Astrocyte (in vitro differentiated cells and primary cell): ENCODE results near the gene BMPR2. TPM values are rescaled to one million over a fixed set of nuclear protein-coding genes. Genes with fewer than 3 reads are reported as not detected.

ENCODE experiments used
- DNase-seq: peaks from one replicate; pipeline ENCODE4 v3.0.0-alpha.2; 2010; ENCODE audit warnings: low read depth
- FAIRE-seq: peaks from 2 replicates; lab custom pipeline; 2011; peaks lifted over from hg19 to GRCh38; lab: Jason Lieb, UNC
- H2AFZ ChIP-seq: 2 replicates; pipeline ENCODE4 v1.6.0; 2012; ENCODE audit warnings: low read depth, low read length, inconsistent platforms
- H3K27ac ChIP-seq: 2 replicates; pipeline ENCODE4 v1.5.1; 2011; ENCODE audit warnings: low read depth, low read length, inconsistent platforms
- H3K27me3 ChIP-seq: 2 replicates; pipeline ENCODE4 v1.6.0; 2011; ENCODE audit warnings: low read length, inconsistent platforms; ENCODE audit not compliant: insufficient read depth
- H3K36me3 ChIP-seq: 2 replicates; pipeline ENCODE4 v1.5.1; 2011; ENCODE audit warnings: low read length, inconsistent platforms; ENCODE audit not compliant: insufficient read depth
- H3K4me1 ChIP-seq: 2 replicates; pipeline ENCODE4 v1.5.1; 2011; ENCODE audit warnings: low read length, inconsistent platforms; ENCODE audit not compliant: insufficient read depth
- H3K4me2 ChIP-seq: 2 replicates; pipeline ENCODE4 v1.6.0; 2012; ENCODE audit warnings: low read length, inconsistent platforms
- H3K4me3 ChIP-seq: 2 replicates; pipeline ENCODE4 v1.5.1; 2011; ENCODE audit warnings: low read depth, mild to moderate bottlenecking, low read length, inconsistent platforms; ENCODE audit not compliant: insufficient read depth
- H3K79me2 ChIP-seq: 2 replicates; pipeline ENCODE4 v1.6.0; 2012; ENCODE audit warnings: mild to moderate bottlenecking, low read length, inconsistent platforms; ENCODE audit not compliant: insufficient read depth
- H3K9ac ChIP-seq: 2 replicates; pipeline ENCODE4 v1.6.0; 2012; ENCODE audit warnings: mild to moderate bottlenecking, low read length, inconsistent platforms
- H3K9me3 ChIP-seq: 2 replicates; pipeline ENCODE4 v1.5.1; 2012; ENCODE audit warnings: low read depth, mild to moderate bottlenecking, low read length, inconsistent platforms; ENCODE audit not compliant: insufficient read depth
- H4K20me1 ChIP-seq: 2 replicates; pipeline ENCODE4 v1.6.0; 2012; ENCODE audit warnings: low read length, inconsistent platforms; ENCODE audit not compliant: insufficient read depth
- H3K27ac Mint-ChIP-seq: one replicate; pipeline ENCODE4 v1.8.0; 2021; ENCODE audit warnings: mild to moderate bottlenecking, mixed read lengths; ENCODE audit not compliant: unreplicated experiment
- H3K27me3 Mint-ChIP-seq: one replicate; pipeline ENCODE4 v1.8.0; 2021; ENCODE audit warnings: low read depth, mixed read lengths; ENCODE audit not compliant: unreplicated experiment
- H3K36me3 Mint-ChIP-seq: one replicate; pipeline ENCODE4 v1.8.0; 2021; ENCODE audit warnings: low read depth, mixed read lengths; ENCODE audit not compliant: unreplicated experiment
- H3K4me1 Mint-ChIP-seq: one replicate; pipeline ENCODE4 v1.8.0; 2021; ENCODE audit warnings: low read depth, mixed read lengths; ENCODE audit not compliant: unreplicated experiment
- H3K4me3 Mint-ChIP-seq: one replicate; pipeline ENCODE4 v1.8.0; 2021; ENCODE audit warnings: mild to moderate bottlenecking, moderate library complexity, mixed read lengths; ENCODE audit not compliant: unreplicated experiment
- H3K9me3 Mint-ChIP-seq: one replicate; pipeline ENCODE4 v1.8.0; 2021; ENCODE audit warnings: mild to moderate bottlenecking, mixed read lengths; ENCODE audit not compliant: unreplicated experiment
- EZH2 ChIP-seq: IDR thresholded peaks from 2 replicates; pipeline ENCODE4 v1.6.1; 2012; ENCODE audit warnings: mild to moderate bottlenecking, low read length, inconsistent platforms; ENCODE audit not compliant: insufficient read depth
- total RNA-seq: library from RNA; stranded (reverse); gene quantifications from 2 replicates; pipeline ENCODE4 v1.2.1, GENCODE V29; 2021
- TF ChIP-seq, protein P1 (sequence below): IDR thresholded peaks from 2 replicates; pipeline ENCODE4 v1.5.1; 2011; ENCODE audit warnings: low read depth, mild to moderate bottlenecking, inconsistent platforms, low read length, moderate library complexity; ENCODE audit not compliant: insufficient read depth

BMPR2 gene
- total RNA-seq, 1 donor from 2014 or later, result 93.1 TPM

DNA sequence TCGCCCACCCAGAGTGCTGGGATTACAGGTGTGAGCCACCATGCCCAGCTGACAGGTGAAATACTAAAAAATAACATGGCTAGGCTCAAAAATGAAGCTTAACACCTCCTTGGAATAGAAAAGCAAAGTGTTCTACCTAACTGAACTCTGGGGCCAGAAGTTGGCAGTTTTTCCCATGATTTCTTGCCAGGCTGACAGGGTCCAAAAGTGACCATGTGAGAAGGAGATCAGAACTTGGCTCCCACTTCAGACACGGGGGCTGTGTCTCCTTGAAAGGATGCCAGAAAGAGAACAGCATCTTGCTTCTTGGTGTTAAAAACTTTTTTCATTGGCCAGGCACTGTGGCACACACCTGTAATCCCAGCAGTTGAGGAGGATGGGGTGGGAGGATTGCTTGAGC, 47.0 kb downstream of the BMPR2 start:
- TF ChIP-seq, protein P1, sequence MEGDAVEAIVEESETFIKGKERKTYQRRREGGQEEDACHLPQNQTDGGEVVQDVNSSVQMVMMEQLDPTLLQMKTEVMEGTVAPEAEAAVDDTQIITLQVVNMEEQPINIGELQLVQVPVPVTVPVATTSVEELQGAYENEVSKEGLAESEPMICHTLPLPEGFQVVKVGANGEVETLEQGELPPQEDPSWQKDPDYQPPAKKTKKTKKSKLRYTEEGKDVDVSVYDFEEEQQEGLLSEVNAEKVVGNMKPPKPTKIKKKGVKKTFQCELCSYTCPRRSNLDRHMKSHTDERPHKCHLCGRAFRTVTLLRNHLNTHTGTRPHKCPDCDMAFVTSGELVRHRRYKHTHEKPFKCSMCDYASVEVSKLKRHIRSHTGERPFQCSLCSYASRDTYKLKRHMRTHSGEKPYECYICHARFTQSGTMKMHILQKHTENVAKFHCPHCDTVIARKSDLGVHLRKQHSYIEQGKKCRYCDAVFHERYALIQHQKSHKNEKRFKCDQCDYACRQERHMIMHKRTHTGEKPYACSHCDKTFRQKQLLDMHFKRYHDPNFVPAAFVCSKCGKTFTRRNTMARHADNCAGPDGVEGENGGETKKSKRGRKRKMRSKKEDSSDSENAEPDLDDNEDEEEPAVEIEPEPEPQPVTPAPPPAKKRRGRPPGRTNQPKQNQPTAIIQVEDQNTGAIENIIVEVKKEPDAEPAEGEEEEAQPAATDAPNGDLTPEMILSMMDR, result no peak
- no peak for TF ChIP-seq EZH2
- Histone ChIP-seq H3K36me3 (peaks cover 2% of the 10 kb centered on the region), H3K4me3 (no peak overlapping the region), H3K79me2 (peaks cover 97% of the 10 kb centered on the region), H3K4me1 (no peaks in the 10 kb centered on the region), H3K27ac (no peak overlapping the region), H2AFZ (no peak overlapping the region), H4K20me1 (peaks cover 85% of the 10 kb centered on the region), H3K9ac (no peak overlapping the region), H3K9me3 (no peaks in the 10 kb centered on the region), H3K27me3 (no peaks in the 10 kb centered on the region), H3K4me2 (no peak overlapping the region)
- Mint-ChIP-seq H3K9me3 (no peaks in the 10 kb centered on the region), H3K27me3 (no peaks in the 10 kb centered on the region), H3K4me3 (no peak overlapping the region), H3K27ac (no peak overlapping the region), H3K4me1 (peaks cover 10% of the 10 kb centered on the region), H3K36me3 (peaks cover 3% of the 10 kb centered on the region)
- no peak for DNase-seq
- FAIRE-seq, result no peak

DNA sequence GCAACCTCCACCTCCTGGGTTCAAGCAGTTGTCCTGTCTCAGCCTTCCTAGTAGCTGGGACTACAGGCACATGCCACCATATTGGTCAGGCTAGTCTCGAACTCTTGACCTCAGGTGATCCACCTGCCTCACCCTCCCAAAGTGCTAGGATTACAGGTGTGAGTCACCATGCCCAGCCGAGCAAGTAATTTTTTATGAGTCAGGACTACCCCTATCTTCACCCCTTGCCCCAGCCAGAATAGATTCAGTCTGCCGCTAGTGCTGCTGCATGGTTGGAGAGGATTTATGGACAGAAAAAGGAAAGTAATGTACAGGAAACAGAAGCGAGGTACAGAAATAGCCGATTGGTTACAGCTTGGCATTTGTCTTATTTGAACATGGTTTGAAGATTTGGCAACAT, 48.9 kb downstream of the BMPR2 start:
- H3K4me2 ChIP-seq, result no peak overlapping the region
- Mint-ChIP-seq H3K4me3 (no peak overlapping the region), H3K9me3 (no peaks in the 10 kb centered on the region), H3K4me1 (peaks cover 19% of the 10 kb centered on the region), H3K36me3 (peaks cover 7% of the 10 kb centered on the region), H3K27me3 (no peaks in the 10 kb centered on the region), H3K27ac (no peak overlapping the region)
- no peak overlapping the region for H3K4me3 ChIP-seq
- FAIRE-seq, result no peak
- H3K27ac ChIP-seq, result no peak overlapping the region
- H3K4me1 ChIP-seq, result no peaks in the 10 kb centered on the region
- H2AFZ ChIP-seq, result no peak overlapping the region
- H4K20me1 ChIP-seq, result peaks cover 89% of the 10 kb centered on the region
- H3K79me2 ChIP-seq, result peaks cover 98% of the 10 kb centered on the region
- no peak for TF ChIP-seq EZH2
- TF ChIP-seq, protein P1, result no peak
- no peaks in the 10 kb centered on the region for H3K27me3 ChIP-seq
- H3K9ac ChIP-seq, result no peak overlapping the region
- peak; percentile 33 for DNase-seq
- H3K36me3 ChIP-seq, result no peaks in the 10 kb centered on the region
- no peaks in the 10 kb centered on the region for H3K9me3 ChIP-seq

DNA sequence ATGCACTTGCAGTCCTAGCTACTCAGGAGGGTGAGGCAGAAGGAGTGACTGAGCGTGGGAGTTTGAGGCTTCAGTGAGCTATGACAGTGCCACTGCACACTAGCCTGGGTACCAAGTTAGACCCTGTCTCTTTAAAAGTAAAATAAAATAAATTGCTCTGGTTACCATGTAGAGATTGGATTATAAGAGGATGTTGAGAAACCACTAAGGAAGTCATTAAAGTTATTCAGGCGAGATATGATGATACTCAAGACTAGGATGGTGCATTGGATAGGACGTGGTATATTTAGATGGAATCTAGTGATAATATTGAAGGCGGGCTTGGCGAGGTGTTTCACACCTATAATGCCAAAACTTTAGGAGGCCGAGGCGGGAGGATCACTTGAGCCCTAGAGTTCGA, 50.6 kb downstream of the BMPR2 start:
- no peak for TF ChIP-seq EZH2
- TF ChIP-seq, protein P1, result no peak
- H3K36me3 ChIP-seq, result no peaks in the 10 kb centered on the region
- no peak overlapping the region for H3K4me3 Mint-ChIP-seq
- H3K4me1 ChIP-seq, result no peaks in the 10 kb centered on the region
- H3K9ac ChIP-seq, result no peak overlapping the region
- H3K4me3 ChIP-seq, result no peak overlapping the region
- H3K27ac Mint-ChIP-seq, result no peak overlapping the region
- H3K79me2 ChIP-seq, result peaks cover 96% of the 10 kb centered on the region
- H3K9me3 Mint-ChIP-seq, result no peaks in the 10 kb centered on the region
- DNase-seq, result no peak
- no peaks in the 10 kb centered on the region for H3K27me3 Mint-ChIP-seq
- no peaks in the 10 kb centered on the region for H3K9me3 ChIP-seq
- no peaks in the 10 kb centered on the region for H3K27me3 ChIP-seq
- no peak overlapping the region for H3K27ac ChIP-seq
- H4K20me1 ChIP-seq, result peaks cover 89% of the 10 kb centered on the region
- peaks cover 17% of the 10 kb centered on the region for H3K4me1 Mint-ChIP-seq
- peaks cover 7% of the 10 kb centered on the region for H3K36me3 Mint-ChIP-seq
- no peak overlapping the region for H3K4me2 ChIP-seq
- FAIRE-seq, result no peak
- no peak overlapping the region for H2AFZ ChIP-seq
